Measurements from ENCODE around the gene ZNF582.
"Not testable (repeated sequence)": the region's sequence is repeated elsewhere in the genome, so short reads cannot be mapped to it uniquely, and the experiment has no call there.

Gene ZNF582

GRCh38 chr19:56350416-56351045 lies 42.8 kb downstream of the ZNF582 start:
- peak; percentile 75 for TF ChIP-seq CTCF (IDR thresholded peaks at IDR 0.05; ENCODE audit: low read depth, low read length)
- H3K4me3 ChIP-seq (ENCODE audit: low read depth, low read length) = no peak overlapping the region

- H3K4me3 ChIP-seq (ENCODE audit: low read depth, low read length) = no peak overlapping the region
- TF ChIP-seq CTCF (IDR thresholded peaks at IDR 0.05; ENCODE audit: low read depth, low read length) = peak; percentile 38
These were observed 45.0 kb downstream of the ZNF582 start for GRCh38 chr19:56348289-56348877.

- no peak overlapping the region for H3K4me3 ChIP-seq (ENCODE audit: low read depth, low read length)
- no peak for TF ChIP-seq CTCF (IDR thresholded peaks at IDR 0.05; ENCODE audit: low read depth, low read length)
These were observed 46.1 kb downstream of the ZNF582 start for GRCh38 chr19:56347163-56347778.

- no peak overlapping the region for H3K4me3 ChIP-seq (ENCODE audit: low read depth, low read length)
- no peak for TF ChIP-seq CTCF (IDR thresholded peaks at IDR 0.05; ENCODE audit: low read depth, low read length)
These were observed 51.4 kb downstream of the ZNF582 start for GRCh38 chr19:56341948-56342347.

- H3K4me3 ChIP-seq (ENCODE audit: low read depth, low read length) = not testable (repeated sequence)
These were observed 54.3 kb downstream of the ZNF582 start for GRCh38 chr19:56339031-56339430.

- not testable (repeated sequence) for H3K4me3 ChIP-seq (ENCODE audit: low read depth, low read length)
These were observed 56.3 kb downstream of the ZNF582 start for GRCh38 chr19:56337077-56337476.

GRCh38 chr19:56335371-56335770 lies 58.0 kb downstream of the ZNF582 start:
- H3K4me3 ChIP-seq (ENCODE audit: low read depth, low read length) = not testable (repeated sequence)

GRCh38 chr19:56333506-56333905 lies 59.8 kb downstream of the ZNF582 start:
- H3K4me3 ChIP-seq (ENCODE audit: low read depth, low read length) = no peak overlapping the region
- peak; percentile 58 for TF ChIP-seq CTCF (IDR thresholded peaks at IDR 0.05; ENCODE audit: low read depth, low read length)
